Eye (tissue), 1 donor: Measurements from ENCODE around the gene FAM180B.
A peak's percentile ranks its signal among the peaks of the same experiment; 100 is the strongest.
"Not testable (repeated sequence)": the region's sequence is repeated elsewhere in the genome, so short reads cannot be mapped to it uniquely, and the experiment has no call there.

ENCODE experiments used
- DNase-seq: peaks from one replicate; pipeline ENCODE4 v3.0.0-alpha.2; 2015

The FAM180B gene

DNA sequence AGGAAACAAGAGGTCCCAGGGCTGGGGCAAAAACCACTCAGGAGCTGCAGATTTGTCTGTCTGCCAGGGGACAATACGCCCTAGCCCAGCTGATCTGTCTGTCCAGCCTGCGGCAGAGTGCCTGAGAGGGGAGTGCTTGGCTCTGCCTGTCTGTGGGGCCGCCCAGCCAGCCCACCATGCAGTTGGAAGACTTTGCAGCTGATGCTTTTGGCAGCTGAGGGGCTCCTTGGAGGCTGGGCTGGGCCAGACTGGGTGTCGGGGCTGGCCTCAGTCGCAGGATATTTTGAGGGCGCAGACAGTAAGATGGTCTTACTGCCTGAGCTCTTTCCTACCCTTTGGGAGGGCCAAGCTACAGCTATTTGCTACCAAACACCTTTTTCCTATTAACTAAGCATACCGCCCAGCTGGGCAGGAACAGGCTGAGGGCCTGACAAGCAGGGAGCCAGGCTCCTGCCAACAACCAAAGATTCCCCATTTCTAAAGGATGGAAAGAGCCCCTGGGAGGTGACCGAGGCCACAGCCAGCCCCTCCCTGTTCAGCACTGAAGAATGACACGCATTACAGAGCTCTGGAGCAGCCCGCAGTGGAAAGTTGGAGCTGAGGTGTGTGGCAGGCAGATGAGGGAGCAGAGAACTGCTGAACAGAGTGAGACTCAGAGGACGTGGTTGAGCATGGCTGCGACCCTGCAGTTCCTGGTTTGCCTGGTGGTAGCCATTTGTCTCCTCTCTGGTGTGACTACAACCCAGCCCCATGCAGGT, at the start of gene FAM180B:
TSS of gene FAM180B (plus strand) at position 581 of the 758 bp plus-strand sequence. CDS start at position 672, 91 bp downstream.
- DNase-seq = no peak

DNA sequence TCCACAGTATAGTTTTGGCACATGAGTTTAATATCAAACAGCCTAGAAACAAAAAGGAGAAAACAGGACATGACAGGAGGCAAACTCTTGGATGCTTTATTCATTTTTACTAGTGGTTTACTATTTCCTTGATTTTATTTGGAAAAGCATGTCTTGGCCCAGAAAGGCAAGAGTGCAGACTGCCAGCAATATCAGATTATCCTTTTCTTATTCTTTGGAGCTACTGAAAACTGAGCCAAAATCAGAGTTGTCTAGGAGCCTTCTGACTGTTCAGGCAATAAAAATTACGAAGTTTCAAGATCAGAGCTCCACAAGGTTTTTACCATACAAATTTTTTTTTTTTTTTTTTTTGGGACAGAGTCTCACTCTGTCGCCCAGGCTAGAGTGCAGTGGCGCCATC, 49.6 kb upstream of the FAM180B start:
- DNase-seq = no peak

- peak; percentile 35 for DNase-seq
These were observed 47.5 kb upstream of the FAM180B start for GRCh38 chr11:47538741-47539565.

- no peak for DNase-seq
These were observed 46.8 kb upstream of the FAM180B start for GRCh38 chr11:47539681-47540039.

DNA sequence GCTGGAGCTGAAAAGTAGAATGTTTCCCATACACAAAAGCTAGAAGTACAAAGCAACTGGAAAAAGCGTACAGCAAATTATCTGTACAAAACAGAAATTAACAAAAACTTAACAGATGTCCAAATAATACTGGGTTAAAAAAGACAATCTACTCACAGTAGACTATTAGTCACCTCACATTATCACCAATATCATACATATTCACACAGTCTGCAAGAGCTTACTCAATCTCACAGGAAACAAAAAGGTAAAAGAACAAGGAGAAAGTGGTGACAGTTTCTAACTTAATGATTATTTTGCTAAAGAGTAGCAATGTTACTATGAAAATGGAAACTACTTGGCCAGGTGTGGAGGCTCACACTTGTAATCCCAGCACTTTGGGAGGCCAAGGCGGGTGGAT, 45.4 kb upstream of the FAM180B start:
- DNase-seq = no peak

- DNase-seq = no peak
These were observed 41.2 kb upstream of the FAM180B start for GRCh38 chr11:47545298-47545697.

DNA sequence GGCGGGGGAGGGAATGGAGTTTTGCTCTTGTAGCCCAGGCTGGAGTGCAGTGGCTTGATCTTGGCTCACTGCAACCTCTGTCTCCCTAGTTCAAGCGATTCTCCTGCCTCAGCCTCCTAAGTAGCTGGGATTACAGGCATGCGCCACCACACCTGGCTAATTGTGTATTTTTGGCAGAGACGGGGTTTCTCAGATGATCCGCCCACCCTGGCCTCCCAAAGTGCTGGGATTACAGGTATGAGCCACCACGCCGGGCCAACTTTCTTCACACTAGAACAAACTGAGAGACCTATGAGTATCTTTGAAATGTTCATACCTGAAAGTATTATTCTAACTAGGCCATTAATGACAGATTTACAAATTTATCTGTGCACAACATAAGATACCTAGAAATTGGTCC, 40.2 kb upstream of the FAM180B start:
- not testable (repeated sequence) for DNase-seq

- DNase-seq = no peak
These were observed 36.0 kb upstream of the FAM180B start for GRCh38 chr11:47550288-47551047.

DNA sequence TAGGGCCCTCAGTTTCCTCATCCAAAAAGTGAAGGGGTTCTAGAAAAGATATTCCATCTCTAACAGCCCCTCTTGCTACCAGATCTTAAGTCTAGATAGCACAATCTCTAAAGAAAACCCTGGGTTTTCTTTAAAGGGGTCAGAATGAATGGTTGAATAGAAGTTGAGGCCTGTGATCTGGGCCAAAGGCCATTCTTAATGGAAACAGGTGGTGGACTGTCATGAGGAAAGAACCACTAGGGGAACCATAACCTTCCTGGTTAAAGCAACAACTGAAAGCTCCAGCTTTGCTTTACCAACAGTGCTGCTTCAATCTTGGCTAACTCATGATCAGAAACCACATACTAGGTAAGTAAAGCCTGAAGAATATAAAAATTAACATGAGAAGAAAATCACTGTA, 35.4 kb upstream of the FAM180B start:
- peak; percentile 24 for DNase-seq

- DNase-seq = peak; percentile 80
These were observed 34.4 kb upstream of the FAM180B start for GRCh38 chr11:47552056-47552565.

GRCh38 chr11:47552566-47553405, 33.7 kb upstream of the FAM180B start, which contains the start of gene CELF1:
Gene CELF1 (minus strand): TSS chr11:47553132. CDS start chr11:47499523, 53,609 bp downstream.
- peak; percentile 97 for DNase-seq

DNA sequence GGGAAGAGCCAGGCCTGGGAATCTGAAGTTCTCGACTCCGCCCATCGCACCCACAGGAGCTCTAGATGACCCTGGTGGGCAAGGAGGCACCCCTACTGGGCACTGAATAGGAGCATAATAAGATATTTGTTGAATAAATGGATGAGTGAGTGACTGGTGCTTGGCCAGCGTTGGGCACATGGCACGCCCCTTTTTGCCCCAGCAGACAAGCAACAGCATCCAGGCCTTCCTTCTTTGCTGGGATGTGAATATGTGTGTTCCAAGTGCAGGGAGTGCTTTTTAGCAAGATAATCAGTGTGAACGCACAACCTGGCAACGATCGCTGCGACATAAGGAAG, 33.1 kb upstream of the FAM180B start:
- DNase-seq = no peak

GRCh38 chr11:47557004-47557403, 29.5 kb upstream of the FAM180B start:
- not testable (repeated sequence) for DNase-seq

GRCh38 chr11:47558695-47559094, 27.8 kb upstream of the FAM180B start:
- no peak for DNase-seq

DNA sequence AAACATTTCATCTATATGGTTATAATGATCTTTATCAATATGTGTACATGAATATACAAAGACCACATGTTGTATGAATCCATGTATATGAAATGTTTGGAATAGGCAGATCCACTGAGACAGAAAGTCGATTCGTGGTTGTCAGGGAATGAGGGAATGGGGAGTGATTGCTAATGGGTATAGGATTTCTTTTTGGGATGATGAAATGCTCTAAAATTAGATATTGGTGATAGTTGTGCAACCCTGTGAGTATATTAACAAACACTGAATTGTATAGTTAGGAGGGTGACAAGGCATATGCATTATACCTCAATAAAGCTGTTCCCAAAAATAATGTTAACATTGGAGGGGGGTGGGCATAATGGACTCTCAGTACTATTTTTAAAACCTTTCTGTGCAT, 26.1 kb upstream of the FAM180B start:
- DNase-seq = no peak

- DNase-seq = not testable (repeated sequence)
These were observed 24.1 kb upstream of the FAM180B start for GRCh38 chr11:47562393-47562792.

- not testable (repeated sequence) for DNase-seq
These were observed 22.1 kb upstream of the FAM180B start for GRCh38 chr11:47564366-47564765.

DNA sequence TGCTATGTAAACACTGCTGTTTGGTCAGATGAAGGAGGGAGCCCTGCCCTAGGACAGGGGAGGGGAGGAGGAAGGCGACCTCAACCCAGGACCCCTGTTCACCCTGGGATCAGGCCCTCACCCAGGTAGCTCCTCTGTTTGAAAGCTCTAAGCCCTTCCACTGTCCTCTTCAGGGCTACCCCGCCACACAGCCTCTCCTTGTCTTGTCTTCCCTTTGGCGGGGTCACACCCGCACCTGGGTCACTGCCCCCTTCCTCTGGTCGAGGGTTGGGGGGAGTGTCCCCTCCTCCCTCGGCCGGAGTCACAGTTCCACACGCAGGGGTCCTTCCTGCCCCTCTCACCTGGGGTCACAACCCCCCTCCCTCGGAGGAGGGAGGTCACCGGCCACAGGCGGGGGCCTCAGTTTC, 21.5 kb upstream of the FAM180B start:
- DNase-seq = no peak

- peak; percentile 81 for DNase-seq
These were observed 20.9 kb upstream of the FAM180B start, which contains the start of gene PTPMT1 for GRCh38 chr11:47565340-47566148. Gene PTPMT1 (plus strand): TSS chr11:47565599. CDS start chr11:47565623, 24 bp downstream.

GRCh38 chr11:47566149-47566698, 20.3 kb upstream of the FAM180B start:
- DNase-seq = no peak

- DNase-seq = no peak
These were observed 16.8 kb upstream of the FAM180B start for GRCh38 chr11:47569646-47570045.
